ENCODE measurements around the gene IL25. TPM values are rescaled to one million over a fixed set of nuclear protein-coding genes. Genes with fewer than 3 reads are reported as not detected.
A peak's percentile ranks its signal among the peaks of the same experiment; 100 is the strongest.

The IL25 gene
- total RNA-seq, 1 donor, result not detected

DNA sequence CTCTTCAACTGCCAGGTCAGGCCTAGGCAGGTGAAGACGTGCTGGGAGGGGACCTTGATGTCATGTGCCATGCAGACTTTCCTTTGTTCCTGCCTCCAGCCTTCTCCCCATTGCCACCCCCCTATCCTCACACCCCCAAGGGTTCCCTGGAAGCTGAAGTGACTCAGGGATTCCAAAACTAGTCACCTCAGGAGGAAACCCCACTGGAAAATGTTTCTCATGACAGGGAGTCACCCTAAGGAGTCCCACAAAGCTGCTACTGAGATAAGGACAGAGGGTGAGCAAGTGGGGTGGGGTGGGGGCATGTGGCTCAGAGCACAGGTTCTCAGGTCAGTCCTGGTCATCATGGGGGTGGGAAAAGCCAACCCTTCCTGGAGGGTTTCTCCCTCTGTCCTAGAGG lies 2.4 kb upstream of the IL25 start:
- DNase-seq (ENCODE audit: low read depth in 2 of 3, low spot score in 2 of 3), result no peak

DNA sequence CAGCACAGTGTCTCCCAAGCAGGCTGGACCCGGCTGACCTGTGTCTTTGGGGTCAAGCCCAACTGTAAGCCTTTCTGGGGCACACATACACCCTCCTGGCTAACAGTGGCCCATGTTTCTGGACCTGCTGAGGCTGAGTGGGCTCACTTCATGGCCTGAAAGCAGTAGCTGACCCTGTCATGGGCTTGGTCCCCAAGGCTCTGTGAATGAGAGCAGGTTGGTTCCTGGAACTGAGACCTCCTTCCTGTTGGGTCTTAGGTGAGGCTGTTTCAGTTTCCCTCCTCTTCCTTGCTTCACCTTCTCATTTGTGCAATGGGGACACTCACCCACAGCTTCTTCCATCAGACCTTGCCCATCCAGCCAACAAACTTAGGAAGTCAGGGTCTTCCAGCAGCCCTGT lies 744 bp upstream of the IL25 start:
- DNase-seq (ENCODE audit: low read depth in 2 of 3, low spot score in 2 of 3), result no peak

- DNase-seq (ENCODE audit: low read depth in 2 of 3, low spot score in 2 of 3), result no peak
Observed at GRCh38 chr14:23373041-23373440, 432 bp downstream of the IL25 start.

DNA sequence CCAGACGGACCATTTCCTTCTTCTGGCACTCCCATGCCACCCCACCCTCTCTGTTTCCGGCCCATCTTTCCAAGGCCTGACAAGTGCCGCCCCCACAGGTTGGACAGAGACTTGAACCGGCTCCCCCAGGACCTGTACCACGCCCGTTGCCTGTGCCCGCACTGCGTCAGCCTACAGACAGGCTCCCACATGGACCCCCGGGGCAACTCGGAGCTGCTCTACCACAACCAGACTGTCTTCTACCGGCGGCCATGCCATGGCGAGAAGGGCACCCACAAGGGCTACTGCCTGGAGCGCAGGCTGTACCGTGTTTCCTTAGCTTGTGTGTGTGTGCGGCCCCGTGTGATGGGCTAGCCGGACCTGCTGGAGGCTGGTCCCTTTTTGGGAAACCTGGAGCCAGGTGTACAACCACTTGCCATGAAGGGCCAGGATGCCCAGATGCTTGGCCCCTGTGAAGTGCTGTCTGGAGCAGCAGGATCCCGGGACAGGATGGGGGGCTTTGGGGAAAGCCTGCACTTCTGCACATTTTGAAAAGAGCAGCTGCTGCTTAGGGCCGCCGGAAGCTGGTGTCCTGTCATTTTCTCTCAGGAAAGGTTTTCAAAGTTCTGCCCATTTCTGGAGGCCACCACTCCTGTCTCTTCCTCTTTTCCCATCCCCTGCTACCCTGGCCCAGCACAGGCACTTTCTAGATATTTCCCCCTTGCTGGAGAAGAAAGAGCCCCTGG lies 3.1 kb downstream of the IL25 start:
- no peak for DNase-seq (ENCODE audit: low read depth in 2 of 3, low spot score in 2 of 3)

GRCh38 chr14:23376482-23377197 lies 4.0 kb downstream of the IL25 start, which contains the start of gene CMTM5:
Gene CMTM5 (plus strand): TSS chr14:23377046. CDS start chr14:23377252, 206 bp downstream.
- DNase-seq (ENCODE audit: low read depth in 2 of 3, low spot score in 2 of 3), result no peak

DNA sequence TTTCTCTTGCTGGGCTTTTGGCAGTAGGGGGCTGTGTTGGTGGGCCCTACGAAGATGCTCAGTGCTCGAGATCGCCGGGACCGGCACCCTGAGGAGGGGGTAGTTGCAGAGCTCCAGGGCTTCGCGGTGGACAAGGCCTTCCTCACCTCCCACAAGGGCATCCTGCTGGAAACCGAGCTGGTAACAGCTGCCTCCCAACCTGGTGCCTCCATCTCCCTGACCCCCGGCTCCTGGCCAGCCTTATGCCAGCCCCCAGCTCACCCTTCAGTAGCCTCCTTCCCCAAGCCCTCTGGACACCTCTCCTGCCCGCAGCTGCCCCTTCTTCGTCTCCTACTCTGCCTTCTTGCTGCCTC lies 4.6 kb downstream of the IL25 start:
- DNase-seq (ENCODE audit: low read depth in 2 of 3, low spot score in 2 of 3), result no peak

DNA sequence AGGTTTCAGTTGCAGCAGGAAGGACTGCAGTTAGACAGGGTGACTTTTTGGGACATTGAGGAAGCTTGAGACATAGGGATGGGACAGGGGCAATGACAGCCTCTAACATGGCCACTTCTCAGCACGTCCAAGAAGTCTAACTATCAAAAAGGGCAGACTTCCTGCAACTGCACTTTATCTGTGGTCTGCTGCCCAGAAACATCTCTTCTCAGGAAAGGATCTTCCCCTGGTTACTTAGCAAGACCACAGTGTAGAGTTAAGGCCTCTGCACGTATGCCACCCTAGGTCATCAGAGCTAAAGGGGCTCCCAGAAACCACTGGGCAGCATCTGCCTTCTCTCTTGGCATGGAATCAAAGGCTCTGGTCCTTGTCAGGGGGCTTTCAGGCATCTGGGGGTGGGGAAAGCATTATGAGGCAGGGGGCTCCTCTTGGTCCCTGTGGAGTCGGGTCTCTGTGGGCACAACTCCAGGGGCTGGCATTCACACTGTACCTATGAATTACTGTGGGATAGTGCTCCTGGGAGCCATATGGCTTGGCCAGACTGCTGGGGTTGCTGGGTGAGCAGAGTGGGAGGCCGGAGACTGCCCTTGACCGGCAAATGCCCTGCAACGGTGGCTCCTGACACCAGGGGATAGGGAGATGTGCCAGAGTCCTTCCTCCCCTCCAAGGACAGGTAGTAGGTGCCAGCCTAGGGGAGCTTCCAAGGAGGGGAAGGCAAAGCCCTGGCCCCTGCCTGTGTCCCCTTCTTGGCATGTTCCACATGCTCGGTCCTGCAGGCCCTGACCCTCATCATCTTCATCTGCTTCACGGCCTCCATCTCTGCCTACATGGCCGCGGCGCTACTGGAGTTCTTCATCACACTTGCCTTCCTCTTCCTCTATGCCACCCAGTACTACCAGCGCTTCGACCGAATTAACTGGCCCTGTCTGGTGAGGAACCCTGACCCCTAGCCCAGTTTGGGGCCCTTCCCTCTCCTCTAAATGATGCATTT lies 5.3 kb downstream of the IL25 start:
- DNase-seq (ENCODE audit: low read depth in 2 of 3, low spot score in 2 of 3), result peak in 2 of 3 donors; percentile 21 to 34

DNA sequence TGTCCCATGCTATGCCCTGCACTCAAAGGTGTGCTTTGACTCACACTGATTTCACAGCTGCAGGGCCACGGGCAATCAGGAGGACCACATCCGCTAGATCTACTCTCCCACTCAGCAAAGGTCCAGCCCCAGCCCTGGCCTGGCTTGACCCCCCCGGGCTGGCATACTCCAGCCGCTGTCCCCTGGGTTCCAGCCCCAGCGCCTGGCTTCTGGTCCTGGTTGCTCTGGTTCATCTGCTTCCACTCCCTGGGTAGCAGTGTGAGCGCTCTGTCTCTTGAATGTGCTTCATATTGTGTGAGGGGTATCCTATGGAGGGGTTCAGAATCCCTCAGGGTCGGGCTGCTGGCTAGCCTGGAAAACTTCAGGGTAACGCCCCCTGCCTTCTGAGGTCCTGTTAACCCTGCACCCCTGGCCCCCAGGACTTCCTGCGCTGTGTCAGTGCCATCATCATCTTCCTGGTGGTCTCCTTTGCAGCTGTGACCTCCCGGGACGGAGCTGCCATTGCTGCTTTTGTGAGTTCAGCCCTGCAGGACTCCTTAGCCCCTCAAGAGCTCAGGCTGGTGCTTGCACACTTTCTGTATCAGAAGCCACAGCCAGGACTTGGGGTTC lies 6.1 kb downstream of the IL25 start:
- DNase-seq (ENCODE audit: low read depth in 2 of 3, low spot score in 2 of 3), result no peak

- peak; percentile 54 to 67 (median 59) for DNase-seq (ENCODE audit: low read depth in 2 of 3, low spot score in 2 of 3)
Observed at GRCh38 chr14:23379366-23380196, 7.0 kb downstream of the IL25 start.

- no peak for DNase-seq (ENCODE audit: low read depth in 2 of 3, low spot score in 2 of 3)
Observed at GRCh38 chr14:23380197-23380914, 7.7 kb downstream of the IL25 start.

DNA sequence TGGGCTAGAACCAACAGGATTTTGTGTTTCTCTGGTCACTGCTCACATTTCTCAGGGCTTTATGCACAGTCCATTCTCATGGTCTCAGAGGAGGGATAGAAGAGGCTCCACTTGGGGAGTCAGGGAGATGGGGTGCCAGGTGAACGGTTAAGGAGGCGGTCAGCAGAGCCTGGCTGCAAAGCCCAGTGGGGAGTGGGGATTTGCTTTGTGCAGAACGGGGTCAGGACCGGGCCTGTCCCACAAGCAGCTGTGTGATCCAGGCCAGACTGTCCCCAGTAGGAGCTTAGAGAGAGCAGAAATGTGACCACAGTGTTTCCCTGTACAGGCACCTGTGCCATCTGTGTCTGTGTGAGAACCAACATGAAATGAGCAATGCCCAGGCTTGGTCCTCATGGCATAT lies 8.4 kb downstream of the IL25 start:
- DNase-seq (ENCODE audit: low read depth in 2 of 3, low spot score in 2 of 3), result no peak

- DNase-seq (ENCODE audit: low read depth in 2 of 3, low spot score in 2 of 3), result no peak
Observed at GRCh38 chr14:23381871-23382270, 9.3 kb downstream of the IL25 start.

GRCh38 chr14:23382276-23382675 lies 9.7 kb downstream of the IL25 start:
- DNase-seq (ENCODE audit: low read depth in 2 of 3, low spot score in 2 of 3), result no peak

DNA sequence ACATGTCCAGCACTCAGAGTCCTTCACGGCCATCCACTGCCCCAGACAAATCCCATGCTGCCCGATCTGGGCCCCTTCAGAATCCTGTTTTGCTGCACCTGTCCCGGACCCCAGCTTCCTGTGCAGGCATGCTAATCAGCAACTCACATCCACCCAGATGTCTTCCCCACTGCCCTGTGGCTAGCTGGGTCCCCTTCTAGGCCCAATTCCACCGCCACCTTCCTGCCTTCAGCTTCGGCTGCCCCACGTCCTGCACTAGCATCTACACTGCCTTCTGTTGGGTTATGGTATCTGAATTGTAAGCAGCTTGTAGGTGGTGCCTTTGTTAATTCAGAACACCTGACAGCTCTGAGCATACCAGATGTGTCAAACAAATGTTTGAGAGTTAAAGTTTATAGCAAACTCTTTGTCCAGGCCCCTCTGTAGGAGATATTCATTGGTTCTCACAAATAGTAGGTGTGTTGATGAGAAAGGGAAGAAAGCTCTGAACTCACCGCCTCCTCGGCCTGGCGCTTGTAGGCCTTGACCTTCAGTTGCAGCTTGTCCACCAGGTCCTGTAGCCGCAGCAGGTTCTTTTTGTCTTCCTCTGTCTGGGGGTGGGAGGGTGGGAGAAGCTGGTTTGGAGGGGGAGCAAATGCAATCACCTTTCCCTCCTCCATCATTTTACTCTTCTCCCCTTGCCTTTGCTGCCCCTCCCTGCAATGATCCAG lies 10.3 kb downstream of the IL25 start:
- DNase-seq (ENCODE audit: low read depth in 2 of 3, low spot score in 2 of 3), result peak in 1 of 3 donors; percentile 42

DNA sequence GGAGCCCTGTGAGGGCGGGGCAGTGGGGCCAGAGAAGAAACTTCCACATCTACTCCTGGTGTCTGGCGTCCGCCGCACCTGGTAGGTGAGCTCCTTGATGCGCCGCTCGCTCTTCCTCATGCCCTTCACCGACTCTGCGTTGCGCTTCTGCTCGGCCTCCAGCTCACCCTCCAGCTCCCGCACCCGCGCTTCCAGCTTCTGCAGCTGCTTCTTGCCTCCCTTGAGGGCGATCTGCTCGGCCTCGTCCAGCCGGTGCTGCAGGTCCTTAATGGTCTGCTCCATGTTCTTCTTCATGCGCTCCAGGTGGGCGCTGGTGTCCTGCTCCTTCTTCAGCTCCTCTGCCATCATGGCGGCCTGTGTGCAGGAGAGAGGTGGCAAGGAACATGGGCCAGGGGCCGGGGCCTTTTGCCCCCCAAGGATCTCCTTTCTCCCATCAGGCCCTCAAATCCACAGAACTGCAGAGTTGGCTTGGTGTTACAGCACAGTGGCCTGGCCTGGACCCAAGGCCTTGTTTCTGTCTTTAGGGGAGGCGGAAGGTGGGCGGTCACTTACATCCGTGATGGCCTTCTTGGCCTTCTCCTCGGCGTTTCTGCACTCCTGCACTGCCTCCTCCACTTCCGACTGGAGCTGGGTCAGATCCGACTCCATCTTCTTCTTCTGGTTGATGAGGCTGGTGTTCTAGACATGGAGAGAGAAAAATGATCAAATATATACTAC lies 11.9 kb downstream of the IL25 start:
- DNase-seq (ENCODE audit: low read depth in 2 of 3, low spot score in 2 of 3), result no peak

DNA sequence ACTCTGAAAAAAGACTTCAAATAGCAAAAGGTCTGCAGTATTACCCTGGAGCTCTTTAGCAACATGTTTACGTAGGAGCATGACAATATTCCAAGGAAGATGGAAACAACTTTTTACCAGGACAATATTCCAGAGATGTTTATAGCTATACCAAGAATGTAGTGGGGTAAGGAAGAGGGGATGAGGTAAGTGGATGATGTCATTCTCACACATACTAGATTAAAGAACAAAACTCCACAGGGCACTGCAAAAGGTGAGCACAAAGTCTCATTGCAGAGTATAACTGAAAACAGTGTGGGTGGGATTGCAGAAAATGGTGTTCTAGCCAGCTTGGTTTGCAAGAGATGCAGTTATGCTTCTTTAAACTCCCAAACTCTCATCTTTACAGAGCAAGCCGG lies 12.6 kb downstream of the IL25 start:
- no peak for DNase-seq (ENCODE audit: low read depth in 2 of 3, low spot score in 2 of 3)

GRCh38 chr14:23385642-23386265 lies 13.1 kb downstream of the IL25 start:
- no peak for DNase-seq (ENCODE audit: low read depth in 2 of 3, low spot score in 2 of 3)
